ENCODE results near the gene FBN2.

Gene FBN2

GRCh38 chr5:128480158-128480557 lies 57.9 kb downstream of the FBN2 start:
- Histone ChIP-seq H3K4me3 (ENCODE audit: severe bottlenecking) (no peak overlapping the region), H3K27me3 (ENCODE audit: insufficient read depth, poor library complexity, severe bottlenecking) (no peaks in the 10 kb centered on the region), H3K27ac (ENCODE audit: poor library complexity, severe bottlenecking) (no peak overlapping the region), H3K36me3 (ENCODE audit: low read depth) (peaks cover 16% of the 10 kb centered on the region), H3K9me3 (ENCODE audit: severe bottlenecking) (no peaks in the 10 kb centered on the region), H3K4me1 (ENCODE audit: insufficient read depth, poor library complexity, severe bottlenecking) (no peaks in the 10 kb centered on the region)
- ATAC-seq (ENCODE audit: low read depth) (no peak), DNase-seq (ENCODE audit: low spot score) (no peak)
- TF ChIP-seq, protein P1, sequence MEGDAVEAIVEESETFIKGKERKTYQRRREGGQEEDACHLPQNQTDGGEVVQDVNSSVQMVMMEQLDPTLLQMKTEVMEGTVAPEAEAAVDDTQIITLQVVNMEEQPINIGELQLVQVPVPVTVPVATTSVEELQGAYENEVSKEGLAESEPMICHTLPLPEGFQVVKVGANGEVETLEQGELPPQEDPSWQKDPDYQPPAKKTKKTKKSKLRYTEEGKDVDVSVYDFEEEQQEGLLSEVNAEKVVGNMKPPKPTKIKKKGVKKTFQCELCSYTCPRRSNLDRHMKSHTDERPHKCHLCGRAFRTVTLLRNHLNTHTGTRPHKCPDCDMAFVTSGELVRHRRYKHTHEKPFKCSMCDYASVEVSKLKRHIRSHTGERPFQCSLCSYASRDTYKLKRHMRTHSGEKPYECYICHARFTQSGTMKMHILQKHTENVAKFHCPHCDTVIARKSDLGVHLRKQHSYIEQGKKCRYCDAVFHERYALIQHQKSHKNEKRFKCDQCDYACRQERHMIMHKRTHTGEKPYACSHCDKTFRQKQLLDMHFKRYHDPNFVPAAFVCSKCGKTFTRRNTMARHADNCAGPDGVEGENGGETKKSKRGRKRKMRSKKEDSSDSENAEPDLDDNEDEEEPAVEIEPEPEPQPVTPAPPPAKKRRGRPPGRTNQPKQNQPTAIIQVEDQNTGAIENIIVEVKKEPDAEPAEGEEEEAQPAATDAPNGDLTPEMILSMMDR (IDR thresholded peaks at IDR 0.05; ENCODE audit: poor library complexity, severe bottlenecking), result no peak

DNA sequence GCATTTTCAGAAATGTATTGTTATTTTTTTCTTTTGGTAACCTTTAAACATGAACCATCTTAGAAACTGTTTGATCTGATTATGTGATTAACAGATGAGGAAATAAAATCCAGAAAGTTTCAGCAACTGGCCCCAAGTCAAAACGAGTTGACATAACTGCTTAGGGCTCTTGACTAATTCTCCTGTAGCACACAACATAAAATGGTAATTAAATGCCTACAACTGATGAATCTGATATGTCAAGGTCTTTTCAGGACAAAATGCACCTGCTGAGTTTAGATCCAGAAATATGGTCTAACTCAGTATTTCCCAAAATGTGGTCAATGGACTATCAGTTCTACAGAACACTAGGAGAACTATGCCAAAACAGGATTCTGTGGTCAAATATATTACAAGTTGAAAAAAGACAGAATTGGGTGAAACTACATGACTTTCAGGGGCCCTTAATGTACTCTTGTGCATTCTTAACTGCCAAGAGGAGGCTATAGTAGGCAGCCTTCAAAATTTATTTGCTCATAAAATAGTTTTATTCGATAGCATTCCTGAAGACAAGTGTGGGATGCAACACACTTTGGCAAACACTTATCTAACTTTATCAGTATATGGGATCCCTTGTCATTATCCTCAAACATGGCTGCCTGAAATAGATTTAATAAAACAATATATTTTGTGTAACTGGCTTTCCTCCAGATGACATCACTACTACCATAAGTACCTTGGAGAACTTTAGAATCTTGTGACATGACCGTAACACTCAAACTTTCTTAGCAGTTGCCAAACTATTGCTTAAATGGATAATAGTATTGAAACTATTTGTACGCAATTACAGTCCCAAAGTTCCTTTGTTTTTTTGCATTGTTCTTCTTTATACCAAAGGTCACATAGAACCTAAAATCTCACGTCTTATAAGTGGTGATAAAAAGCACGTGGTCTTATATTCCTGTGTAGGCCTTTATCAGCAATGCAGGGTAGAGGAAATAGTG lies 59.4 kb downstream of the FBN2 start:
- Histone ChIP-seq H3K9me3 (ENCODE audit: severe bottlenecking) (no peaks in the 10 kb centered on the region), H3K27me3 (ENCODE audit: insufficient read depth, poor library complexity, severe bottlenecking) (no peaks in the 10 kb centered on the region), H3K4me3 (ENCODE audit: severe bottlenecking) (no peak overlapping the region), H3K27ac (ENCODE audit: poor library complexity, severe bottlenecking) (no peak overlapping the region), H3K36me3 (ENCODE audit: low read depth) (peaks cover 26% of the 10 kb centered on the region), H3K4me1 (ENCODE audit: insufficient read depth, poor library complexity, severe bottlenecking) (no peaks in the 10 kb centered on the region)
- DNase-seq (ENCODE audit: low spot score) (no peak), ATAC-seq (ENCODE audit: low read depth) (no peak)
- TF ChIP-seq, protein P1 (IDR thresholded peaks at IDR 0.05; ENCODE audit: poor library complexity, severe bottlenecking), result no peak

DNA sequence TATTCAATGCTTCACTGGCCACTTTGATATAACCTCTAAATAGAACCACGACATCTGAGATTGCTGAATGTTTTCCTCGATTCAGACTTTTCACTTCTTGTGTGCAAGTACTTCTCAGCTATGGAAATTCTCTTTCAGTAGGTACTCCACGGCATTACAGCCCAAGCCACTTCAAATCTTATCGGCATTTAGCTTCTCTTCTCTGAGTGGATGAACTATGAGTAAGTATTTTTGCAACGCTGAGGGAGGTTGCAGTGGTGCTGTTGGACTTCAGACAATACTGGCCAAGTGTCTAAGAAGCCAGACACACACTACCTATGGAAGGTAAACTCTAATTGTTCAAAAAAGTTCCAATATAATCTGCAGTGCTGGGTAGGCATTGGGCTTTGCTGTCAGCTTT lies 60.1 kb downstream of the FBN2 start:
- H3K9me3 ChIP-seq (ENCODE audit: severe bottlenecking), result no peaks in the 10 kb centered on the region
- H3K27me3 ChIP-seq (ENCODE audit: insufficient read depth, poor library complexity, severe bottlenecking), result no peaks in the 10 kb centered on the region
- peaks cover 28% of the 10 kb centered on the region for H3K36me3 ChIP-seq (ENCODE audit: low read depth)
- TF ChIP-seq, protein P1 (IDR thresholded peaks at IDR 0.05; ENCODE audit: poor library complexity, severe bottlenecking), result no peak
- no peaks in the 10 kb centered on the region for H3K4me1 ChIP-seq (ENCODE audit: insufficient read depth, poor library complexity, severe bottlenecking)
- no peak overlapping the region for H3K4me3 ChIP-seq (ENCODE audit: severe bottlenecking)
- H3K27ac ChIP-seq (ENCODE audit: poor library complexity, severe bottlenecking), result no peak overlapping the region
- ATAC-seq (ENCODE audit: low read depth) (no peak), DNase-seq (ENCODE audit: low spot score) (no peak)

- ATAC-seq (ENCODE audit: low read depth) (no peak), DNase-seq (ENCODE audit: low spot score) (no peak)
- Histone ChIP-seq H3K4me1 (ENCODE audit: insufficient read depth, poor library complexity, severe bottlenecking) (no peaks in the 10 kb centered on the region), H3K27ac (ENCODE audit: poor library complexity, severe bottlenecking) (no peak overlapping the region), H3K9me3 (ENCODE audit: severe bottlenecking) (no peaks in the 10 kb centered on the region), H3K4me3 (ENCODE audit: severe bottlenecking) (no peak overlapping the region), H3K36me3 (ENCODE audit: low read depth) (peaks cover 36% of the 10 kb centered on the region), H3K27me3 (ENCODE audit: insufficient read depth, poor library complexity, severe bottlenecking) (no peaks in the 10 kb centered on the region)
- TF ChIP-seq, protein P1 (IDR thresholded peaks at IDR 0.05; ENCODE audit: poor library complexity, severe bottlenecking), result no peak
Observed at GRCh38 chr5:128475693-128476092, 62.4 kb downstream of the FBN2 start.

DNA sequence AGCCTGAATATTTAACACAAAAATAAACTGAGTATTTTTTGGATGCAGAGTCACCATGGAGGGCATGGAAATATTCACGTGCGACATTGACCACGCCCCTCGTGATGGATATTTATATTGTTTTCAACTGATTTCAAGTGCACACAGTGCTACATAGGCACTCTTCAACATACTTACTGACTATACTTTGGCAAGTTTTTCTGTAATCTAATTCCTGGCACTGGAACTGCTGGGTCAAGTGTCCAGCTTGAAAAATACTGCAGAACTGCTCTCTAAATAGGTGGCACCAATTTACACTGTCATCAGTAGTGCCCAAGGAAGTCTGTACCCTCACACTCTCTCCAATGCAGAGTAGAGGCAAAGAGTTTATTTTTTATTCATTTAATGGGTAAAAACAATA lies 65.1 kb downstream of the FBN2 start:
- TF ChIP-seq, protein P1 (IDR thresholded peaks at IDR 0.05; ENCODE audit: poor library complexity, severe bottlenecking), result no peak
- ATAC-seq (ENCODE audit: low read depth), result no peak

More for the DNA sequence above, 65.1 kb downstream of the FBN2 start:
- H3K9me3 ChIP-seq (ENCODE audit: severe bottlenecking), result no peaks in the 10 kb centered on the region
- no peaks in the 10 kb centered on the region for H3K4me1 ChIP-seq (ENCODE audit: insufficient read depth, poor library complexity, severe bottlenecking)
- peaks cover 56% of the 10 kb centered on the region for H3K36me3 ChIP-seq (ENCODE audit: low read depth)
- no peak for DNase-seq (ENCODE audit: low spot score)
- H3K27ac ChIP-seq (ENCODE audit: poor library complexity, severe bottlenecking), result no peak overlapping the region
- no peak overlapping the region for H3K4me3 ChIP-seq (ENCODE audit: severe bottlenecking)
- H3K27me3 ChIP-seq (ENCODE audit: insufficient read depth, poor library complexity, severe bottlenecking), result no peaks in the 10 kb centered on the region
